OCI-LY7 (cell line): ENCODE measurements around the gene PIAS2. TPM values are rescaled to one million over a fixed set of nuclear protein-coding genes. Genes with fewer than 3 reads are reported as not detected.

Source experiments
- BruUV-seq: library from RNA; stranded (reverse); fragments of 400-500 nt; replicated peaks from 2 replicates; lab custom pipeline; 2021; lab: Mats Ljungman, UMichigan
- CTCF ChIA-PET: fragments of 300-600 bp; sonication (Branson Sonifier 250); formaldehyde crosslinking; loops from one replicate; lab custom pipeline; 2022; ENCODE audit warnings: antibody characterized with exemption; ENCODE audit not compliant: unreplicated experiment; lab: Charles Lee
- POLR2A ChIA-PET: fragments of 300-600 bp; sonication (Branson Sonifier 250); formaldehyde crosslinking; loops from one replicate; lab custom pipeline; 2022; ENCODE audit warnings: antibody characterized with exemption; lab: Charles Lee
- DNase-seq: peaks from one replicate; pipeline ENCODE4 v3.0.0-alpha.2; 2015; ENCODE audit warnings: low spot score
- H2AFZ ChIP-seq: fragments of 200-600 bp; sonication (generic), shearing (Covaris generic); 2 replicates; pipeline ENCODE4 v1.6.1; 2014; ENCODE audit warnings: mild to moderate bottlenecking, antibody characterized with exemption, low read length, moderate library complexity
- H3K27ac ChIP-seq: fragments of 200-600 bp; sonication (generic); 2 replicates; pipeline ENCODE4 v1.5.1; 2014; ENCODE audit warnings: mixed run types, low read depth, mild to moderate bottlenecking, moderate library complexity, low read length, inconsistent platforms; ENCODE audit not compliant: poor library complexity, severe bottlenecking
- H3K36me3 ChIP-seq: fragments of 200-600 bp; sonication (generic); 2 replicates; pipeline ENCODE4 v1.6.1; 2014; ENCODE audit warnings: mild to moderate bottlenecking, antibody characterized with exemption, low read length, moderate library complexity, mixed read lengths; ENCODE audit not compliant: insufficient read depth
- H3K4me1 ChIP-seq: fragments of 200-600 bp; sonication (generic); 2 replicates; pipeline ENCODE4 v1.5.1; 2014; ENCODE audit warnings: mild to moderate bottlenecking, low read length; ENCODE audit not compliant: insufficient read depth, poor library complexity, severe bottlenecking
- H3K4me2 ChIP-seq: fragments of 200-600 bp; sonication (generic); 2 replicates; pipeline ENCODE4 v1.6.1; 2014; ENCODE audit warnings: mild to moderate bottlenecking, low read length
- H3K4me3 ChIP-seq: fragments of 200-600 bp; sonication (generic); 2 replicates; pipeline ENCODE4 v1.5.1; 2014; ENCODE audit warnings: mild to moderate bottlenecking, low read depth, low read length; ENCODE audit not compliant: poor library complexity, severe bottlenecking
- H3K79me2 ChIP-seq: fragments of 200-600 bp; sonication (generic); 2 replicates; pipeline ENCODE4 v1.6.1; 2016; ENCODE audit warnings: low read depth, mild to moderate bottlenecking, low read length, moderate library complexity, mixed read lengths; ENCODE audit not compliant: insufficient read depth
- H3K9me2 ChIP-seq: fragments of 200-600 bp; sonication (generic); 2 replicates; pipeline ENCODE4 v1.6.1; 2016; ENCODE audit warnings: mild to moderate bottlenecking, low read length, mixed read lengths; ENCODE audit not compliant: insufficient read depth
- H3K9me3 ChIP-seq: fragments of 200-600 bp; sonication (generic); 2 replicates; pipeline ENCODE4 v1.6.1; 2014; ENCODE audit warnings: mild to moderate bottlenecking, mixed run types, low read length, mixed read lengths
- H4K20me1 ChIP-seq: fragments of 200-600 bp; sonication (generic); 2 replicates; pipeline ENCODE4 v1.6.1; 2014; ENCODE audit warnings: mild to moderate bottlenecking, antibody characterized with exemption, low read length, moderate library complexity, mixed read lengths; ENCODE audit not compliant: insufficient read depth
- CTCF ChIP-seq: fragments of 200-600 bp; sonication (generic); conservative IDR thresholded peaks from 2 replicates; pipeline ENCODE4 v1.5.1; 2014; ENCODE audit warnings: mild to moderate bottlenecking, antibody characterized with exemption, low read length, moderate library complexity, mixed read lengths
- EZH2phosphoT487 ChIP-seq: fragments of 200-600 bp; sonication (generic); IDR thresholded peaks from 2 replicates; pipeline ENCODE4 v1.6.1; 2018; ENCODE audit warnings: low read depth, borderline replicate concordance, mild to moderate bottlenecking, mixed run types, antibody characterized with exemption, low read length, moderate library complexity, mixed read lengths
- intact Hi-C: fragments of 100-400 bp; cut with micrococcal nuclease; formaldehyde crosslinking; loops from one replicate; pipeline ENCODE4 v1.10.0; 2022; ENCODE audit not compliant: unreplicated experiment
- total RNA-seq, 2 experiments: library from RNA; depleted of rRNA in 1 of 2; stranded (reverse); fragments of >200 nt in 1 of 2; shearing (Covaris generic) in 1 of 2; gene quantifications; 2 replicates each; pipeline ENCODE4 v1.2.3, GENCODE V29; 2014 to 2022

Gene PIAS2
- total RNA-seq, 2 experiments from 2014 or later: 18.1 to 35.7 TPM

GRCh38 chr18:46829531-46829930, 87.8 kb downstream of the PIAS2 start:
- Histone ChIP-seq H3K4me1 (no peaks in the 10 kb centered on the region), H3K36me3 (peaks cover 34% of the 10 kb centered on the region), H3K27ac (no peak overlapping the region), H3K79me2 (no peaks in the 10 kb centered on the region), H3K9me2 (no peaks in the 10 kb centered on the region), H3K4me3 (no peak overlapping the region), H3K4me2 (no peak overlapping the region), H4K20me1 (no peaks in the 10 kb centered on the region), H2AFZ (no peak overlapping the region), H3K9me3 (no peaks in the 10 kb centered on the region)
- ChIA-PET POLR2A (no interaction called here), CTCF (no interaction called here)
- intact Hi-C loops: no loop called here
- TF ChIP-seq CTCF (no peak), EZH2phosphoT487 (no peak)
- BruUV-seq: no TSS peak
- DNase-seq: no peak

- ChIA-PET POLR2A (no interaction called here), CTCF (no interaction called here)
- intact Hi-C loops: no loop called here
- DNase-seq: no peak
- TF ChIP-seq EZH2phosphoT487: no peak
- TF ChIP-seq CTCF: no peak
- Histone ChIP-seq H4K20me1 (no peaks in the 10 kb centered on the region), H3K4me3 (no peak overlapping the region), H3K4me1 (no peaks in the 10 kb centered on the region), H3K36me3 (peaks cover 10% of the 10 kb centered on the region), H3K79me2 (no peaks in the 10 kb centered on the region), H2AFZ (no peak overlapping the region), H3K9me3 (no peaks in the 10 kb centered on the region), H3K27ac (no peak overlapping the region), H3K9me2 (no peaks in the 10 kb centered on the region), H3K4me2 (no peak overlapping the region)
- no TSS peak for BruUV-seq
These were observed 95.2 kb downstream of the PIAS2 start for GRCh38 chr18:46821856-46822711.

GRCh38 chr18:46820863-46821262, 96.4 kb downstream of the PIAS2 start:
- Histone ChIP-seq H3K36me3 (peaks cover 7% of the 10 kb centered on the region), H3K4me3 (no peak overlapping the region), H3K79me2 (no peaks in the 10 kb centered on the region), H3K27ac (no peak overlapping the region), H3K9me3 (no peaks in the 10 kb centered on the region), H3K9me2 (no peaks in the 10 kb centered on the region), H4K20me1 (no peaks in the 10 kb centered on the region), H2AFZ (no peak overlapping the region), H3K4me2 (no peak overlapping the region), H3K4me1 (no peaks in the 10 kb centered on the region)
- TF ChIP-seq CTCF (no peak), EZH2phosphoT487 (no peak)
- intact Hi-C loops: no loop called here
- ChIA-PET POLR2A (interaction anchor here (0.5 kb wide), 1 partner anchor 347 kb away, joined by 3 read pairs; no protein-coding TSS in a partner anchor), CTCF (no interaction called here)
- no peak for DNase-seq
- BruUV-seq: no TSS peak
